Measurements from ENCODE around the gene LBP.

- TF ChIP-seq POLR2A (IDR thresholded peaks at IDR 0.05) (no peak), CTCF (IDR thresholded peaks at IDR 0.05) (no peak), EP300 (IDR thresholded peaks at IDR 0.05) (no peak), POLR2AphosphoS5 (IDR thresholded peaks at IDR 0.05) (no peak)
Observed at GRCh38 chr20:38383147-38383546, 36.9 kb downstream of the LBP start.

All from sigmoid colon (tissue), 4 donors.